PC-3 (cell line): ENCODE measurements around the gene GDPD3. TPM values are rescaled to one million over a fixed set of nuclear protein-coding genes. Genes with fewer than 3 reads are reported as not detected.

Experiments
- ATAC-seq: fragments of 200-7000 bp; cut with Tn5 transposase; 2 replicates; pipeline ENCODE4 v1.9.1; 2020; ENCODE audit warnings: mild to moderate bottlenecking, moderate library complexity
- BruUV-seq: library from RNA; stranded (reverse); fragments of 400-500 nt; replicated peaks from 2 replicates; lab custom pipeline; 2021; lab: Mats Ljungman, UMichigan
- CTCF ChIA-PET: fragments of 300-600 bp; sonication (Branson Sonifier 250); formaldehyde crosslinking; loops from one replicate; lab custom pipeline; 2022; ENCODE audit warnings: antibody characterized with exemption; lab: Charles Lee
- POLR2A ChIA-PET: fragments of 300-600 bp; sonication (Branson Sonifier 250); formaldehyde crosslinking; loops from one replicate; lab custom pipeline; 2022; ENCODE audit warnings: antibody characterized with exemption; ENCODE audit not compliant: unreplicated experiment; lab: Charles Lee
- DNase-seq: peaks from one replicate; pipeline ENCODE4 v3.0.0-alpha.2; 2015
- H2AFZ ChIP-seq: fragments of 300-600 bp; sonication (generic); 2 replicates; pipeline ENCODE4 v1.6.0; 2016; ENCODE audit warnings: antibody characterized with exemption, low read length
- H3F3A ChIP-seq: fragments of 300-600 bp; sonication (generic); one replicate; pipeline ENCODE4 v1.6.0; 2017; ENCODE audit warnings: antibody characterized with exemption, low read length, control low read depth, mild to moderate bottlenecking; ENCODE audit not compliant: unreplicated experiment
- H3K27ac ChIP-seq: fragments of 300-600 bp; sonication (generic); 2 replicates; pipeline ENCODE4 v1.5.1; 2016; ENCODE audit warnings: mild to moderate bottlenecking, low read length
- H3K27me3 ChIP-seq: fragments of 300-600 bp; sonication (generic); 2 replicates; pipeline ENCODE4 v1.6.1; 2016; ENCODE audit warnings: low read length, mixed read lengths
- H3K36me3 ChIP-seq: fragments of 300-600 bp; sonication (generic); 2 replicates; pipeline ENCODE4 v1.6.1; 2016; ENCODE audit warnings: low read depth, mixed run types, low read length, mixed read lengths
- H3K4me1 ChIP-seq: fragments of 300-600 bp; sonication (generic); 2 replicates; pipeline ENCODE4 v1.5.1; 2016; ENCODE audit warnings: low read length; ENCODE audit not compliant: insufficient read depth
- H3K4me2 ChIP-seq: fragments of 300-600 bp; sonication (generic); 2 replicates; pipeline ENCODE4 v1.6.0; 2016; ENCODE audit warnings: low read length
- H3K4me3 ChIP-seq: fragments of 300-600 bp; sonication (generic); 2 replicates; pipeline ENCODE4 v1.5.1; 2016; ENCODE audit warnings: mild to moderate bottlenecking, low read length, mixed read lengths
- H3K79me2 ChIP-seq: fragments of 300-600 bp; sonication (generic); 2 replicates; pipeline ENCODE4 v1.6.1; 2017; ENCODE audit warnings: low read length, mixed read lengths
- H3K9ac ChIP-seq: fragments of 300-600 bp; sonication (generic); 2 replicates; pipeline ENCODE4 v1.6.0; 2016; ENCODE audit warnings: mild to moderate bottlenecking, low read length
- H3K9me2 ChIP-seq: fragments of 300-600 bp; sonication (generic); replicated peaks from 2 replicates; pipeline ENCODE4 v1.6.1; 2016; ENCODE audit warnings: mixed run types, low read length, mixed read lengths
- H3K9me3 ChIP-seq: fragments of 300-600 bp; sonication (generic); 2 replicates; pipeline ENCODE4 v1.6.1; 2016; ENCODE audit warnings: low read length, mixed read lengths
- H4K20me1 ChIP-seq: fragments of 300-600 bp; sonication (generic); 2 replicates; pipeline ENCODE4 v1.6.1; 2016; ENCODE audit warnings: low read length, mixed read lengths
- EZH2 ChIP-seq: fragments of 300-600 bp; sonication (generic); IDR thresholded peaks from one replicate; pipeline ENCODE4 v1.6.1; 2017; ENCODE audit warnings: antibody characterized with exemption, mild to moderate bottlenecking, low read length; ENCODE audit not compliant: unreplicated experiment
- EZH2phosphoT487 ChIP-seq: fragments of 300-600 bp; sonication (generic); IDR thresholded peaks from 2 replicates; pipeline ENCODE4 v1.6.1; 2018; ENCODE audit warnings: mild to moderate bottlenecking, antibody characterized with exemption, low read length, borderline replicate concordance
- intact Hi-C: fragments of 100-400 bp; cut with micrococcal nuclease; formaldehyde crosslinking; loops from 2 replicates; pipeline ENCODE4 v1.9.0; 2023
- total RNA-seq: library from RNA; depleted of rRNA; stranded (reverse); fragments of >200 nt; gene quantifications from 2 replicates; pipeline ENCODE4 v1.2.3, GENCODE V29; 2014
- TF ChIP-seq, protein P1 (sequence below): fragments of 300-600 bp; sonication (generic); conservative IDR thresholded peaks from 2 replicates; pipeline ENCODE4 v1.5.1; 2017; ENCODE audit warnings: antibody characterized with exemption, low read depth, mild to moderate bottlenecking, low read length

GDPD3 gene
- total RNA-seq, 1 experiment from 2014 or later = 3.4 TPM

DNA sequence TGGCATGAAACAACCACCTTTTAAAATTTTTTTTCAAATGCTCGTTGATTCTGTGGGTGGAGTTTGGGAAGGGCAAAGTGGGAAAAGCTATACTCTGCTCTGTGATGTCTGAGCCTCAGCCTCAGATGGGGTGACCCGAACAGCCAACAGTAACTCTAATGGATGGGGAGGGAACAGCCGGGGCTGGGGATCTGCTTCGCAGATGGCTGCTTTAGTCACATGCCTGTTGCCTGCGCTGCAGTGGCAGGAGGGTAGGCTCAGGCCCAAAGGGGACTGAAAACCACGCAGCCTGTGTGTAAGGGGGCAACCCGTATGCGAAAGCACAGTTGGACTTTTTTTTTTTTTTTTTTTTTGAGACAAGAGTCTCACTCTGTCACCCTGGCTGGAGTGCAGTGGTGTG lies 24.6 kb upstream of the GDPD3 start:
- Histone ChIP-seq H3K4me1 (no peaks in the 10 kb centered on the region), H4K20me1 (no peaks in the 10 kb centered on the region), H3K4me3 (no peak overlapping the region), H2AFZ (no peak overlapping the region), H3K9me3 (no peaks in the 10 kb centered on the region), H3F3A (no peaks in the 10 kb centered on the region), H3K27ac (no peak overlapping the region), H3K9me2 (no peaks in the 10 kb centered on the region), H3K79me2 (no peaks in the 10 kb centered on the region), H3K36me3 (no peaks in the 10 kb centered on the region), H3K9ac (no peak overlapping the region), H3K4me2 (no peak overlapping the region), H3K27me3 (no peaks in the 10 kb centered on the region)
- no peak for ATAC-seq
- ChIA-PET POLR2A (no interaction called here), CTCF (no interaction called here)
- no peak for DNase-seq
- intact Hi-C loops = no loop called here
- TF ChIP-seq EZH2phosphoT487 (no peak), EZH2 (no peak)
- TF ChIP-seq, protein P1, sequence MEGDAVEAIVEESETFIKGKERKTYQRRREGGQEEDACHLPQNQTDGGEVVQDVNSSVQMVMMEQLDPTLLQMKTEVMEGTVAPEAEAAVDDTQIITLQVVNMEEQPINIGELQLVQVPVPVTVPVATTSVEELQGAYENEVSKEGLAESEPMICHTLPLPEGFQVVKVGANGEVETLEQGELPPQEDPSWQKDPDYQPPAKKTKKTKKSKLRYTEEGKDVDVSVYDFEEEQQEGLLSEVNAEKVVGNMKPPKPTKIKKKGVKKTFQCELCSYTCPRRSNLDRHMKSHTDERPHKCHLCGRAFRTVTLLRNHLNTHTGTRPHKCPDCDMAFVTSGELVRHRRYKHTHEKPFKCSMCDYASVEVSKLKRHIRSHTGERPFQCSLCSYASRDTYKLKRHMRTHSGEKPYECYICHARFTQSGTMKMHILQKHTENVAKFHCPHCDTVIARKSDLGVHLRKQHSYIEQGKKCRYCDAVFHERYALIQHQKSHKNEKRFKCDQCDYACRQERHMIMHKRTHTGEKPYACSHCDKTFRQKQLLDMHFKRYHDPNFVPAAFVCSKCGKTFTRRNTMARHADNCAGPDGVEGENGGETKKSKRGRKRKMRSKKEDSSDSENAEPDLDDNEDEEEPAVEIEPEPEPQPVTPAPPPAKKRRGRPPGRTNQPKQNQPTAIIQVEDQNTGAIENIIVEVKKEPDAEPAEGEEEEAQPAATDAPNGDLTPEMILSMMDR = no peak
- no TSS peak for BruUV-seq

DNA sequence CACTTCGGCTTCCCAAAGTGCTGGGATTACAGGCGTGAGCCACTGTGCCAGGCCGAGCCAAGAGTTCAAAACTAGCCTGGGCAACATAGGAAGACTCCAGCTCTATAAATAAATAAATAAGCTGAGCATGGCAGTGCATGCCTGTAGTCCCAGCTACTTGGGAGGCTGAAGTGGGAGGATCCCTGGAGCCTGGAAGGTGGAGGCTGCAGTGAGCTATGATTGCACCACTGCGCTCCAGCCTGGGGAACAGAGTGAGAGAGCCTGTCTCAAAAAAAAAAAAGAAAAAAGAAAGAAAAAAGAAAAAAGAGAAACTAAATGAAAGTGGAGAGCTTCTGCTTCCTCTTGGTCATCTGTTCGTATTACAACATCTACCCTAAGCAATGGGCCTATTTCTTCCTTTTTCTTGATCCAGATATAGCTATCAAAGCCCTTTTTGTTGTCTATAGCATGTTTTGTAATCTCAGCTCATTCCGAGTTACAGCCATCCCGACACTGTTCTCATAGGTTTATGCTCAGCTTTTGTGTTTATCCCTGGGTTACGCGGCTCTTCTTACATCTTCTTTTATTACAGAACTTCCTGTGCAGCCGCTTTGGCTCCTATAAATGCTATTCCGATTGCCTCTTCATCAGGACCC lies 23.8 kb upstream of the GDPD3 start:
- H3K4me1 ChIP-seq = no peaks in the 10 kb centered on the region
- DNase-seq (no peak), ATAC-seq (no peak)
- TF ChIP-seq, protein P1 = no peak
- TF ChIP-seq EZH2phosphoT487 (no peak), EZH2 (no peak)
- H4K20me1 ChIP-seq = no peaks in the 10 kb centered on the region
- BruUV-seq = no TSS peak
- ChIA-PET POLR2A (interaction anchor here (0.5 kb wide), 1 partner anchor 22 kb away, joined by 16 read pairs; no protein-coding TSS in a partner anchor), CTCF (no interaction called here)
- no peaks in the 10 kb centered on the region for H3F3A ChIP-seq
- intact Hi-C loops = no loop called here
- H3K9ac ChIP-seq = no peak overlapping the region
- H3K79me2 ChIP-seq = no peaks in the 10 kb centered on the region
- no peaks in the 10 kb centered on the region for H3K9me2 ChIP-seq
- H2AFZ ChIP-seq = no peak overlapping the region
- no peaks in the 10 kb centered on the region for H3K36me3 ChIP-seq
- H3K27me3 ChIP-seq = no peaks in the 10 kb centered on the region
- no peak overlapping the region for H3K4me3 ChIP-seq
- H3K4me2 ChIP-seq = no peak overlapping the region; the same call in 1 of the 2 replicates
- no peaks in the 10 kb centered on the region for H3K9me3 ChIP-seq
- H3K27ac ChIP-seq = no peak overlapping the region

DNA sequence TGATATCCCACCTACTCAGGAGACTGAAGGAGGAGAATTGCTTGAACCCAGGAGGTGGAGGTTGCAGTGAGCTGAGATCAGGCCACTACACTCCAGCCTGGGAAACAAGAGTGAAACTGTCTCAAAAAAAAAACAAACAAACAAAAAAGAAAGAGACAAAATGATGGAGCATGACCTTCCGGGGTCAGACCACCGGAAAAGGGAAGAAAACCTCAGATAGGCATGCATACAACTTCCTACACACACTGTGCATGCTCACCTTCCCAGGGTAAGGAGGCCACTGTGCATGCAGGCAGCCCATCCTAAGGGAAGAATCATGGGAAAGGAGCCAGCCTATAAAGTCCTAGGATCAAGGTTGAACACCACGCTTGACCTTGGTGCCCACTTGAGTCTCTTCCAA lies 19.3 kb upstream of the GDPD3 start:
- Histone ChIP-seq H3F3A (no peaks in the 10 kb centered on the region), H4K20me1 (no peaks in the 10 kb centered on the region), H3K79me2 (no peaks in the 10 kb centered on the region), H2AFZ (no peak overlapping the region), H3K4me1 (no peaks in the 10 kb centered on the region), H3K27me3 (no peaks in the 10 kb centered on the region), H3K36me3 (no peaks in the 10 kb centered on the region), H3K4me2 (no peak overlapping the region), H3K27ac (no peak overlapping the region), H3K9me3 (no peaks in the 10 kb centered on the region), H3K4me3 (no peak overlapping the region), H3K9ac (no peak overlapping the region), H3K9me2 (no peaks in the 10 kb centered on the region)
- no TSS peak for BruUV-seq
- intact Hi-C loops = no loop called here
- DNase-seq (no peak), ATAC-seq (no peak)
- CTCF ChIA-PET = no interaction called here
- no peak for TF ChIP-seq EZH2phosphoT487
- TF ChIP-seq, protein P1 = no peak
- TF ChIP-seq EZH2 = no peak
- POLR2A ChIA-PET = no interaction called here
